Neural cell (in vitro differentiated cells): ENCODE measurements around the gene GOLGA6L10.
"Not testable (repeated sequence)": the region's sequence is repeated elsewhere in the genome, so short reads cannot be mapped to it uniquely, and the experiment has no call there.

Source experiments
- CTCF ChIP-seq: fragments of 450-650 bp; IDR thresholded peaks from 2 replicates; pipeline ENCODE4 v1.5.1; 2014; ENCODE audit warnings: antibody characterized with exemption, mild to moderate bottlenecking, moderate library complexity; ENCODE audit not compliant: poor library complexity, severe bottlenecking
- EP300 ChIP-seq: fragments of 450-650 bp; conservative IDR thresholded peaks from 2 replicates; pipeline ENCODE4 v1.6.1; 2014; ENCODE audit warnings: antibody characterized with exemption, mild to moderate bottlenecking, moderate library complexity; ENCODE audit not compliant: poor library complexity, severe bottlenecking
- EZH2 ChIP-seq: fragments of 200-600, 300-800 bp; shearing (Covaris generic), sonication (generic); IDR thresholded peaks from 2 replicates; pipeline ENCODE4 v1.6.1; 2014; ENCODE audit warnings: antibody characterized with exemption, low read length, borderline replicate concordance, mild to moderate bottlenecking; ENCODE audit not compliant: insufficient read depth, poor library complexity, severe bottlenecking
- MXI1 ChIP-seq: fragments of 450-650 bp; conservative IDR thresholded peaks from 2 replicates; pipeline ENCODE4 v1.6.1; 2014; ENCODE audit warnings: antibody characterized with exemption, mild to moderate bottlenecking; ENCODE audit not compliant: poor library complexity, severe bottlenecking
- POLR2AphosphoS5 ChIP-seq: IDR thresholded peaks from 2 replicates; pipeline ENCODE4 v1.6.1; 2012
- RAD21 ChIP-seq: fragments of 450-650 bp; conservative IDR thresholded peaks from 2 replicates; pipeline ENCODE4 v1.6.1; 2014; ENCODE audit warnings: antibody characterized with exemption, mild to moderate bottlenecking, moderate library complexity
- REST ChIP-seq: IDR thresholded peaks from 2 replicates; pipeline ENCODE4 v1.6.1; 2012; ENCODE audit warnings: borderline replicate concordance
- SMC3 ChIP-seq: fragments of 450-650 bp; conservative IDR thresholded peaks from 2 replicates; pipeline ENCODE4 v1.6.1; 2014; ENCODE audit warnings: antibody characterized with exemption, mild to moderate bottlenecking, moderate library complexity; ENCODE audit not compliant: poor library complexity
- TAF1 ChIP-seq: IDR thresholded peaks from 2 replicates; pipeline ENCODE4 v1.6.1; 2012; ENCODE audit warnings: low read depth

GRCh38 chr15:82336180-82336647 is 13.1 kb downstream of the GOLGA6L10 start:
- TF ChIP-seq CTCF, EZH2, TAF1, RAD21, SMC3, EP300, POLR2AphosphoS5, REST, MXI1: not testable (repeated sequence)
